ENCODE data around the gene NFIX.

GRCh38 chr19:13070425-13071140, 75.3 kb downstream of the NFIX start:
- no peak for TF ChIP-seq CTCF (IDR thresholded peaks at IDR 0.05)
- TF ChIP-seq POLR2A (IDR thresholded peaks at IDR 0.05) = no peak

Data from tibial nerve (tissue), 3 donors.